Choroid plexus epithelial cell (primary cell): ENCODE results near the gene RRAGB.

Source experiments
- DNase-seq: peaks from one replicate; pipeline ENCODE4 v3.0.0-alpha.2; 2010; ENCODE audit warnings: low read depth
- H3K4me3 ChIP-seq: 2 replicates; pipeline ENCODE4 v1.5.1; 2011; ENCODE audit warnings: low read depth, mild to moderate bottlenecking, control low read depth, low read length, moderate library complexity
- CTCF ChIP-seq: conservative IDR thresholded peaks from 2 replicates; pipeline ENCODE4 v1.5.1; 2011; ENCODE audit warnings: low read depth, mild to moderate bottlenecking, control low read depth, inconsistent platforms, low read length, moderate library complexity

The RRAGB gene

GRCh38 chrX:55777596-55777995 is 60.0 kb downstream of the RRAGB start:
- no peak for TF ChIP-seq CTCF
- H3K4me3 ChIP-seq, result no peak overlapping the region
- DNase-seq, result no peak

DNA sequence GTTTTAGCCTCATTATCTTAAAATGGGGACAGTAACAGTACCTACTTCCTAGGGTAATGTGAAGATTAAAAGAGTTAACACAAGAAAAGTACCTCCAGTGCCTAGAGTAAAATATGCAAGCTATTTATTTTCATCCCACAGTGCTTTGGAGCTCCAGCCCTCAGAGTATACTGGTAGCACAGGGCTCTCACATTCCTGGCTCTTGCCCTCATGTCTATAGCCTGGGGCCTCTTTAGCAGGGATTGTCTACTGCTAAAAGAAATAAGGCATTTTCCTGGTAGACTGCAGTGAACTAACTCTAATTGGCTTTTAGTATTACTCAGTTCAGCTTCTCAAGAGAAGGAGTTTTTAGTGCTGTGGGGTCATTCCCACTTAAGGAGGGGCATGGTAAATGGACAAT is 60.8 kb downstream of the RRAGB start:
- no peak for TF ChIP-seq CTCF
- H3K4me3 ChIP-seq, result no peak overlapping the region
- peak; percentile 21 for DNase-seq

DNA sequence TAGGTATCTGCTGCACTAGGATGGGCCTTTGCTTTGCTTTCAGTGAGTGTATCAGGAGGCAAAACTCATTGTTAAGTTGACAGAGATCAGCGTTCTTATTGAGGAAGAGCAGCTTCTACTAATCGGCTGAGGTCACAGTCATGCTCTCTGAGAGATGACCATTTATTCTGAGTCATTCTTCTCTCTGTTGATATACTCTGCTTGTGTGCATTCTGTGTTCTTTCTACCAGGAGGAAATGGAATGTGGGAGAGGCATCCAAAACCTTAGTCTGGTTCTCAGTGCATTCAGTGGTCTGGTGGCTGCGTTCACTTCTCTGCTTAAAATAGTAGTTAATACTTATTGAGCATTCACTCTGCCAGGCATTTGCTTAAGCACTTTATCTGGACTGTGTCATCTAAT is 66.2 kb downstream of the RRAGB start:
- DNase-seq, result no peak
- H3K4me3 ChIP-seq, result no peak overlapping the region
- no peak for TF ChIP-seq CTCF

DNA sequence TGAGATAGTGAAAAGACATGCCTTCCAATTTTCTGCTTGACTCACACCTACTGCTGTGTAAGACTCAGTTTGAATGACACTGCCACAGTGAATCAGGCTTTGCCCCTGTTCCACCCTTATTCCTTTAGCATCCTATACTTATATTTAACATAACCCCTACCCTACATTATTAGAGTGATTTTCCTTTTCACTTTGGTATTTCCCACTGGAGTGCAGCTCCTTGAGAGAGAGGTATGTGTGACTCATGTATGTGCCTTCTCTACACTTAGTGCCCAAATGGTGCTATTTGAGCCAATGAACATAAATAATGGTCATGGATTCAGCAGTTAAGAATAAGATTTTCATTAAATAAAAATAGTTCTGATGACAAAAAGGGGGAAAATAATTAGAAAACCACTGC is 69.5 kb downstream of the RRAGB start:
- no peak for TF ChIP-seq CTCF
- no peak overlapping the region for H3K4me3 ChIP-seq
- DNase-seq, result no peak

DNA sequence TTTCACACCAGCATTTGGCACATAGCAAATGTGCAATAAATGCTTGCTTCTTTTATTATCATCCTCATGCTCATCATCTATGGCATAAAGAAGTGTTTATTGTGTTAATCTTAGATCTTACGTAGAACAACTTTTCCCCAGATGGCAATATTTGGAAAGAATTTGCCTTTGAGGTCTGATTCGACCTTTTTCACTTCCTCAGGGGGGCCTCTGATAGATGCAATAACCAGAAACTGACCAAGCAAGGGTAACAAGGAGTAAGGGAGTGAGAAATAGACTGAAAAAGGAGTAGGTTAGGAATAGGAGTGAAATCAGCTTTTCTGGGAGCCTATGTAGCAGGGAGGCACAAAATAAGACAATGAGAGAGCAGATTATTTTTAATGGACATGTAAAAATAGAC is 70.2 kb downstream of the RRAGB start:
- TF ChIP-seq CTCF, result no peak
- no peak for DNase-seq

GRCh38 chrX:55794405-55794804 is 76.9 kb downstream of the RRAGB start:
- H3K4me3 ChIP-seq, result no peak overlapping the region
- no peak for TF ChIP-seq CTCF
- DNase-seq, result no peak

More for the DNA sequence above, 70.2 kb downstream of the RRAGB start:
- H3K4me3 ChIP-seq, result no peak overlapping the region

- no peak for TF ChIP-seq CTCF
- H3K4me3 ChIP-seq, result no peak overlapping the region
- DNase-seq, result no peak
Measured at GRCh38 chrX:55796496-55796895, 78.9 kb downstream of the RRAGB start.
